Stimulated activated CD8-positive, alpha-beta memory T cell treated with anti-CD3 and anti-CD28 coated beads, Interleukin-2, amount 100 ng/mL, for 48 hours (primary cell): Measurements from ENCODE around the gene CRACR2A.

ENCODE experiments used
- DNase-seq, 2 donors: peaks; one replicate each; pipeline ENCODE4 v3.0.0-alpha.2; 2020; ENCODE audit warnings: low read depth in 2 of 2

CRACR2A gene

GRCh38 chr12:3752096-3752709, 706 bp downstream of the CRACR2A start:
- DNase-seq = peak; percentile 52 to 55

DNA sequence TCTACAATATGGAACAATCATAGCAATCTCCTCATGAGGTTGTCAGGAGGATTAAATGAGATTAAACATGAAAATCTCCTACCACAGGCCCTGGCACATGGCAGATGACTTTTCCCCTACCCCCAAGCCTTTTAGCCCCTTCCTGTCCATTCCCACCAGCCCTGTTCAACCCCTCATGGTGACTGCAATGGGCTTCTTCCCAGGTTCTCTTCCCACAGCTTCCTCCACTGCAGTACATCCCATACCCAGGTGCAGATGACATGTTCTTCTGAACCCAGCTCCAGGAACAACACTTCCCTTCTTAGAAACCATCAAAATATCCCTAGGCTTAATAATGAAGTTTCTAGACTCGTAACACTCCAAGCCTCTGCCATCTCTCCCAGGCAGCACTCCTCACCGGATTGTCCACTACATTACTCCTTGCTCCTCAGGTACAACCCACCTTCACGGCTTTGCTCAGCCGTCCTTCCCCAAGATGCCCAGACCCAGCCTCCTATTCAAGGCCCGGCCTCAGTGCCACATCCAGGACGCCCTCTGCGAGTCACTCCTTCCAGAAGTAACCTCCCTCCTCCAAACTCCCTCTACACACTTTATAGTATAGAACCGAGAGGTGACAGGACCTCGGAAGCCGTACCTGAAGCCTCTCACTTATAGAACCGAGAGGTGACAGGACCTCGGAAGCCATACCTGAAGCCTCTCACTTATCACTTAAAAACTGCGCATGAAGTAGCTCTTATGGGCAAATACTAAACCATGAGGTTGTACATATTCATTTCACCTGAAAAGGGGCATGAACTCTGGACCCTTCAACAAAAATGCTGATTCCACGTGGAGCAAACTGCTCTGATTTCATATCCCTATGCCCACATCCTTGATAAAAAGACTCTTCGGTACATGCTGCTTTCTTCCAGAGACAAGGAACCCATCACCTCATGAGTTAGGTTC, 1.5 kb downstream of the CRACR2A start:
- no peak for DNase-seq

GRCh38 chr12:3750616-3751015, 2.3 kb downstream of the CRACR2A start:
- no peak for DNase-seq

- DNase-seq = no peak
Measured at GRCh38 chr12:3748620-3749019, 4.3 kb downstream of the CRACR2A start.

GRCh38 chr12:3747976-3748619, 4.8 kb downstream of the CRACR2A start:
- no peak for DNase-seq

GRCh38 chr12:3747543-3747942, 5.4 kb downstream of the CRACR2A start:
- no peak for DNase-seq

DNA sequence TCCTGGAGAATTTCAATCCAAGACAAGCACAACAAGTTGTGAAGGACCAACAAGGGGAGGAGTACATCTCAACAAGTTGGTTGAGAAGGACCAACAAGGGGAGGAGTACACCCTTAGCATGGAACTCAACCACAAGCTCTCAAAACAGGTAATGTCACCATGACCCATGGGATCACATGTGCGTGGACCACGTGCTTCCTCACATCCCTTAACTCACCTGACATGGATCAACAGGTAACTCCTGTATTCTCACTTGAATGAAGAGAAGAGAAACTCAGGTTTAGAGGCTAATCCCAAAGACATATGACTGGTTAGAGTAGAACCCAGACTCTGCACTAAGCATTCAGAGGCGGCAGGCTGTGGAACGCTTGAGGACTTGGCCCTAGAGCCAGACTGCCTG, 6.2 kb downstream of the CRACR2A start:
- DNase-seq = no peak

DNA sequence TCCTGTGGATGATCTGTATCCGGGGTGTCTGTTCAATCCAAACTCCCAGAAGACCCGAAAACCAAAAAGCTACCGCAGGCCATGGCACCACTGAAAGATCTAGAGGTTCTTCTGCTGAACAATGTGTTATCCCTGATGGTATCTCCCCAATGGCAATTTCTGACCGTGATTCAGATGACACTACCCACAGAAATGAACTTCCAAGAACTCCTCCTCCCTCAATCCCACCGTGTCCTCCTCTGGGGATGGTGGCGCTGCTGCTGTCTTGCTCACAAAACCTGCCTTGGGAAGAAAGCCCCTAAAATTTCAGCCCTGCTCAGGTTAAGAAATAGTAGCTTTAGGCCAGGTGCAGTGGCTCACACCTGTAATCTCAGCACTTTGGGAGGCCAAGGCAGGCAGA, 7.8 kb downstream of the CRACR2A start:
- DNase-seq = no peak

- DNase-seq = no peak
Measured at GRCh38 chr12:3744229-3744901, 8.5 kb downstream of the CRACR2A start.

- no peak for DNase-seq
Measured at GRCh38 chr12:3743803-3744202, 9.1 kb downstream of the CRACR2A start.

- no peak for DNase-seq
Measured at GRCh38 chr12:3741882-3742672, 10.8 kb downstream of the CRACR2A start.

- no peak for DNase-seq
Measured at GRCh38 chr12:3740480-3741231, 12.3 kb downstream of the CRACR2A start.

DNA sequence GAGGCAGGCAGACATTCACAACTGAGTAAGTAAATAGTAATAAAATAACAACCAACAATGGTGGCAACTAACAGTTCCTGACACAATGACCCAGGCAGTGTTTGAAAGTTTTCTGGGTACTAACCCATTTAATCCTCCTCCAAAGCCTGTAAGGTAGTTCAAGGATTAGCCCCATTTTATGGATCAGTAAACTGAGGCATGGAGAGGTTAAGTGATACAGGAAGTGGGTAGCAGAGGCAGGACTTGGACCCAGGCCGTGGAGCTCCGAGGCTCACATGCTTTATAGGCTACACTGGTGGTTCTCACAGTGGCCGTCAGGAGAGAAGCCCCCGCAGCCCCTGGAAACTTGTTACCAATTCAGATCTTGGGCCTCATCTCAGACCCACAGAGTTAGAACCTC, 17.5 kb downstream of the CRACR2A start:
- no peak for DNase-seq

DNA sequence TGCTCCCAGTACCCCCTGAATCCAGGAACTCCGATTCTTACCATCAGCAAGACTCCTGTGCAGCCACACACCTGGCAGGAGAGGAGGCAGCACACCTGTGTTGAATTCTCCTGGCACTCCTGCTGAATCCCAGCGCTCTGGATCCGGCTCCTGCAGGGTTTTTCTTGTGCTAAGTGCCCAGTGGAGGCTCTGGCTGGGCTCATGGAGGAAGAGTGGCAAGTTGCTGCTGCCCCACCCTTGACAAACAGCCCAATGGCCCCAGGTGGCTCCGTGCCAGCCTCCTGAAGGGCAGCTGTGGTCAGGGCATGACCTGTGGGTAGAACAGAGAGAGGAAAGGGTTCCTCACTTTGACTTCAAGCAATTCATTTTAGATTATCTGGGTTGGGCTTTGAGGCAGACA, 20.0 kb downstream of the CRACR2A start:
- no peak for DNase-seq

DNA sequence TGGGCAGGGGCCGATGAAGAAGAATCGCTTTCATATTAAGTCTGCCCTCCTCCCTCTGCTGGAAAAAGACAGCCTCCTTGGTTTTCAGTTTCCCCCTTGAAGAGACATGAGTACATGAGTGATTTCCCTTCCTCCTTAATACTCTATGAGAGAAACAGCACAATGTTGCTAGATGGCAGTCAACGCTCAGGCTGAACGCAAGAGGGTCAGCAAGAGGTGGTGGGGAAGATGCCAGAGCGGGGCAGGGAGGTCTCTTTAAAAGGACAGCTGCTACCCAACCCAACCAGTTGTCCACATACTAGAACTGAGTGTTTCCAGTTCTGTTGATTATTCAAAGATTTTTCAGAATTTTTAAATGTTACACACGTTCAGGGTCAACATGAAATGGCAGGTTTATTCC, 22.8 kb downstream of the CRACR2A start:
- no peak for DNase-seq

DNA sequence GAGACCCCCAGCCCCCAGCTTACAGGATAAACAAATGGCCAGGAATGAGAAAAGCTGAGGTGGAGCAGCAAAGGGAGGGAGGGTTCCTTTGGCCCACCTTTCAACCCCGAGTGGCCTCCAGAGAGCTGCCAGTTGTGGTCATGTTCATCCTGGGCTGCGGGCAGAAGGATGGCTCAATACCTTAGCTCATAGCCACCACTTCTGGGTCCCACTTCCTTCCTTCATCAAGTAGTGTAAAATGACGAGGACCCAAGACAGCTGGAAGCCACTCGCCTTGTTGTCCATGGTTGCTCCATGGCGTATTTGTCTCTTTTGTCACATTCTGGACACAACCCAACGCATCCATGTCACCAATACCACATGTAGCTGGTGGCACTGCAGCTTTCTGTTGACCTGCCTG, 24.2 kb downstream of the CRACR2A start:
- DNase-seq = no peak

DNA sequence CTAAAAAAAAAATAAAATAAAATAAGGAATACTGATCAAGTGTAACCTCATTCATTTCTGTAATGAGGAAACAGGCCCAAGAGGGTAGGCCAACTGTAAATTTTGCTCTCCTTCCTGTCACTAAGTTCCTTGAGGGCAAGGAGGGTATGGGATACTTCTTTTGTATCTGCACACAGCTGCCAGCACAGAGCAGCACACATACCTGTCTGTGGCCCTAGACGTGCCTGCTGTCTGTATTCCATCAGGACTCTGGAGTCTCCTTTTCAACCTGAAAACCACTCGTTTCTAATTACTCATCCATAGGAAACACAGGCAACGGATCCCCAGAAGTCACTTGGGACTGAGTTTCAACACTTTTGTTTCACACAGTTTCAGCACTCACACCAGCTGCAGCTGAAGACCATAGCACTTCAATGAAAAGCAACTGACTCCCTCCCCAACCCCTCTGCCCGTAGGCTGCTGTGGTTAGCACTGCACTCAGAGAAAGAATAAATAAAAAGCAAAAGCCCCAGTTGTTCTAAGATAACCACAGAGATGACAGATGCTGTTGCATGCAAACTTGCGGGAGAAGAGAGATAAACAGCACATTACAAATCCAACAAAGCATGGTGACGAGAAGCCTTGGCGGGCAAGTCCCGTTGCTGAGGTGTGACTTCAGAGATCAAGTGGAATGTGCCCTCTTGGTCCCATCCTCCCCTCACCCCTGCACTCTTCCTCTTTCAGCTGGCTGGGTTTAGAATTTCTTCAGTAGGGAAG, 24.9 kb downstream of the CRACR2A start:
- no peak for DNase-seq

DNA sequence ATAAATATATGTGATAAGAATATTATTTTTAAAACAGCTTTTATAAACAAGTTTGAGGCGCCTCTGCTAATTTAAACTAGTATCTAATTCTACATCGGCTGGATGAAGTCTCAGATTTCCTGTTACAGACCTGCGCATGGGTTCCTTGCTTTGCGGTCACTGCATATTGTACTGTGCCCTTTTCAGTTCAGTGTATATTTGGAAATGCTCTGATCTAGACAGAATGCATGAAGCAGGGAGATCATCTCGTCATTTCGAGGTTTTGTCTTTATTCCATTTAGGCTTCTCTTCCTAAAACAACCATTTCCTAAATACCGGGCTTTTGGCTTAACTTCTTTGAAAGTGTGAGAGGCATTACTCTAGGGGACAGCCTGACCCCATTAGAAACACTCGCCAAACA, 25.6 kb downstream of the CRACR2A start:
- DNase-seq = no peak

- DNase-seq = no peak
Measured at GRCh38 chr12:3726456-3726855, 26.5 kb downstream of the CRACR2A start.
